ENCODE results near the gene RAC3. TPM values are rescaled to one million over a fixed set of nuclear protein-coding genes. Genes with fewer than 3 reads are reported as not detected.

RAC3 gene
- total and polyA plus RNA-seq, 2 of the 8 experiments (the other 6 are each of a cell fraction or from before 2014, with no cell fraction given) = 177 to 299 TPM

DNA sequence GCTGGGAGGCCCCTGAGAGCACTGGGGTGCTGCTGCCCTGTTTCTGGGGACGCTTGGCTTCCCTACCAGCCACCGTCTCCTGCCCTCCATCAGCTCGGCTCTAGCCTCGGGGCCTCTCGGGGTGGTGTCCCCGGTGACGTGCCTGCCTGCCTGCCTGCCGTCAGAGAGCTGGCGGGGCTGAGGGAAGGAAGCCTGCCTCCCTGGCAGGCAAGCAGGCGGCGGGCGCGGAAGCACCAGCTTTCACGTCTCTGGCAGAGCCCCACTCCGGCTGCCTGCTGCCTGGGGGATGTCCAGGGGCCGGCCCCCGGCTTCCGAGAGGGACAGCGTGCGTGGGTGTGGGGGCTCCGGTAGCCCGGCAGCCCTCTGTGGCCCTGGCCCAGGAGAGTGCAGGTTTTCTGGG is 18.1 kb upstream of the RAC3 start (continued):
- TF ChIP-seq SIN3A (conservative IDR thresholded peaks at IDR 0.05 in 1 of 2, IDR thresholded peaks at IDR 0.05 in 1 of 2; ENCODE audit: low read depth in 1 of 2, low read length in 2 of 2) (no peak), RXRA (IDR thresholded peaks at IDR 0.05; ENCODE audit: insufficient read depth, low read depth, low read length) (no peak), RBBP5 (IDR thresholded peaks at IDR 0.05; ENCODE audit: borderline replicate concordance, low read depth, low read length) (no peak), CBX8 (IDR thresholded peaks at IDR 0.05; ENCODE audit: borderline replicate concordance, low read depth, low read length) (no peak), JUN (IDR thresholded peaks at IDR 0.05; ENCODE audit: low read depth, low read length) (no peak), CREB1 (IDR thresholded peaks at IDR 0.05) (no peak)
- TF ChIP-seq, protein P1, sequence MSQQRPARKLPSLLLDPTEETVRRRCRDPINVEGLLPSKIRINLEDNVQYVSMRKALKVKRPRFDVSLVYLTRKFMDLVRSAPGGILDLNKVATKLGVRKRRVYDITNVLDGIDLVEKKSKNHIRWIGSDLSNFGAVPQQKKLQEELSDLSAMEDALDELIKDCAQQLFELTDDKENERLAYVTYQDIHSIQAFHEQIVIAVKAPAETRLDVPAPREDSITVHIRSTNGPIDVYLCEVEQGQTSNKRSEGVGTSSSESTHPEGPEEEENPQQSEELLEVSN (IDR thresholded peaks at IDR 0.05) = no peak

All from H1 (cell line).